AG10803 (cell line): ENCODE results near the gene MOCOS.

Experiments used
- DNase-seq: peaks from one replicate; pipeline ENCODE4 v3.0.0; 2010; ENCODE audit warnings: low read depth
- H3K4me3 ChIP-seq: 2 replicates; pipeline ENCODE4 v1.5.1; 2011; ENCODE audit warnings: mild to moderate bottlenecking, low read length, control low read depth
- TF ChIP-seq, protein P1 (sequence below): conservative IDR thresholded peaks from 2 replicates; pipeline ENCODE4 v1.5.1; 2011; ENCODE audit warnings: mild to moderate bottlenecking, low read length, control low read depth, inconsistent platforms

The MOCOS gene

DNA sequence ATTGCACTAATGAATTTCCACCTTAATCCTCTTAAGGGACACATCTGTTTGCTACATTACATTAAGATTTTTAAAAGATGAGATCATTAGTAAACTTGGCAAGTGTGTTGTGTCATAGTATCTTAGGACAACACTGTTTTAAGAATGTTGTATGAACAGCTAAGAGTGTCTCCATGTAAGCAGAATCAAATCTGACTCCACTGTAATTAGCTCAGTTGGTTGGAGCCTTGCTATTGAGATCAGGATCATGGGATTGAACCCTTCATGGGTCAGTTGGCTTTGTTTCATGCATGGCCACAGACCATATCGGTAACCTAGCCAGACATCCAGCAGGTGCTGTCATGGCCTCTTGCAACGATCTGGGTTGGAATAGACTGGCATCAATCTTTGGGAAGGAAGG, 115.4 kb downstream of the MOCOS start:
- TF ChIP-seq, protein P1, sequence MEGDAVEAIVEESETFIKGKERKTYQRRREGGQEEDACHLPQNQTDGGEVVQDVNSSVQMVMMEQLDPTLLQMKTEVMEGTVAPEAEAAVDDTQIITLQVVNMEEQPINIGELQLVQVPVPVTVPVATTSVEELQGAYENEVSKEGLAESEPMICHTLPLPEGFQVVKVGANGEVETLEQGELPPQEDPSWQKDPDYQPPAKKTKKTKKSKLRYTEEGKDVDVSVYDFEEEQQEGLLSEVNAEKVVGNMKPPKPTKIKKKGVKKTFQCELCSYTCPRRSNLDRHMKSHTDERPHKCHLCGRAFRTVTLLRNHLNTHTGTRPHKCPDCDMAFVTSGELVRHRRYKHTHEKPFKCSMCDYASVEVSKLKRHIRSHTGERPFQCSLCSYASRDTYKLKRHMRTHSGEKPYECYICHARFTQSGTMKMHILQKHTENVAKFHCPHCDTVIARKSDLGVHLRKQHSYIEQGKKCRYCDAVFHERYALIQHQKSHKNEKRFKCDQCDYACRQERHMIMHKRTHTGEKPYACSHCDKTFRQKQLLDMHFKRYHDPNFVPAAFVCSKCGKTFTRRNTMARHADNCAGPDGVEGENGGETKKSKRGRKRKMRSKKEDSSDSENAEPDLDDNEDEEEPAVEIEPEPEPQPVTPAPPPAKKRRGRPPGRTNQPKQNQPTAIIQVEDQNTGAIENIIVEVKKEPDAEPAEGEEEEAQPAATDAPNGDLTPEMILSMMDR: no peak
- peak; percentile 68 for DNase-seq
- H3K4me3 ChIP-seq: no peak overlapping the region

DNA sequence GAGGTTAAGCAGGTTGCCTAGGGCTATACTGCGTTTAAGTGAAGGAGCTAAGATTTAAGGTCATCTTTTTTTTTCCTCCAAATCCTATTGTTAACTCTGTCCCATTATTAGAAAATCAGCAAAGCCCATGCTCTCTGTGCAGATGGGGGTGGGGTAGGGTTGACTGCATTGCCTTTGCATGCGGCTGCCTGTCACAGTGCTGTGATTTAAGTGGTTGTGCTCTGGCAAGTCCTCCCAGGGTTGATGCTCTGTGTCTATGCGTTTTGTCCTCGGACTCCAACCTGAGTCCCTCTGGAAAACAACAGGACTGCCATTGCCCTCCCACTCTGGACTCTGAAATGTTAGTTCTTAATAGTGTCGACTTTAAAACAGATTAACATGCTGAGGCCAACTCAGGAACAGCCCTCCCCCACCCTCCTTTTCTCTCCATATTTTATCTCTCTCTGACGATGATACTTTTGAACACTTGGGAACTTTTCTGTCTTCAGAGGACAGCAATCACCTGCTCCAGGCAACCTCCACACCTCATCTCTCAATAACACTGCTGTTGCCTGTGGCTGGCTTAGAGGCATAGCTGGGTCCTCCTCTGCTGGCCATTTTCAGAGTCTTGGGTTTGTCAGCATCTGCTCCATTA, 116.0 kb downstream of the MOCOS start:
- TF ChIP-seq, protein P1: no peak
- no peak for DNase-seq

DNA sequence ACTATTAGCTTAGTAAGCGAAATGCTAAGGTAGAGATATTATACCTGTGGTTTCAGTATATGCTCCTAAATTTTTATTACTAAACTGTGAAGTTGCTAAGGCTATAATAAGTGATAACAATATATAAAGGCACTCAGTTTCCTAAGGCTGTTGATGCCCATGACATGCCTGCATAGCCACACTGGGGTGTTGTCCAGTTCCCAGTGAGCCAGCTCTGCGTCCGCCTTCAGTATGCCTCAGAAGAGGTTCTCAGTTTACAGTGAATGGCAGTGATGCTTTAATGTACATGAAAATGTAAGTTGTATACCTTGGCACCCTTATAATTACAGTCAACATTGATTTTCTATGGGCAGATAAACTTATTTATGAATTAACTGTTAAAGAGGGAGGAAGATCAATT, 117.4 kb downstream of the MOCOS start:
- no peak for DNase-seq
- TF ChIP-seq, protein P1: no peak

More for the DNA sequence above, 116.0 kb downstream of the MOCOS start:
- H3K4me3 ChIP-seq: no peak overlapping the region

DNA sequence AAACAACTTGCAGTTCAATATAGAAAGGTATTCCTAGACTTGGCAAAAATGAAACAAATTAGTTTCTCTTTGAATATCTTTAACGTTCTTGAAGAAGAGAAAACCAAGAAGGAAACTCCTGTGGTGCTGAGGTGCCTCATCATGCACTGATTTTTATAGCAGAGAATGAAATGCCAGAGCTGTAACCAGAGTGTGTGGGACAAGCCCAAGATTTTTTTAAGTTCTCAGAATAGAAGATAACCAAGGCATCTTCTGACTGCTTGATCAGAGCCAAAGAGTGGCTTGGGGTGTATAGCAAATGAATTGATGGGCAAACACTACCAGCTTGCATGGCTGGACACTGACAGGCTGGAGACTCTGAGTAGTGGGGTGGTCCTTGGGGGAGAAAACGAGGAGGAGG, 118.1 kb downstream of the MOCOS start:
- TF ChIP-seq, protein P1: no peak
- DNase-seq: no peak

More for the DNA sequence above, 117.4 kb downstream of the MOCOS start:
- H3K4me3 ChIP-seq: no peak overlapping the region

DNA sequence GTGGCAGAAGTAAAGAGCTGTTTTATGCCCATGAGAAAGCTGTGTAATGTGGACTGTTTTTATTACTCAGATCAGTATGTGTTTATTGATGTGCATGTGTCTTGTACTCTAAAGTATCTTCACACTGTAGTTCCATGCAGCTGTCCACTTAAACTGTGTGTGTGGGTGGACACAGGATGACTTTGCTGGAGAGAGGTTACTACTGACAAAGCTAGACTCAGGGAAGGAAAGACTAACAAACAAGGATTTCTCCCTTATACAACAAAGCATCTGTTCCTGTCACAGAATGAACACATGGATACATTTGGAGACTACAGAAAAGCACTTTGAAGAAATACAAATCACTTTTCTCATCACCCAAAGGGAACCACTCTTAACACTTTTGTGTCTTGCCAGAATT, 120.2 kb downstream of the MOCOS start:
- peak; percentile 40 for DNase-seq
- no peak overlapping the region for H3K4me3 ChIP-seq
- TF ChIP-seq, protein P1: no peak

More for the DNA sequence above, 118.1 kb downstream of the MOCOS start:
- H3K4me3 ChIP-seq: no peak overlapping the region

DNA sequence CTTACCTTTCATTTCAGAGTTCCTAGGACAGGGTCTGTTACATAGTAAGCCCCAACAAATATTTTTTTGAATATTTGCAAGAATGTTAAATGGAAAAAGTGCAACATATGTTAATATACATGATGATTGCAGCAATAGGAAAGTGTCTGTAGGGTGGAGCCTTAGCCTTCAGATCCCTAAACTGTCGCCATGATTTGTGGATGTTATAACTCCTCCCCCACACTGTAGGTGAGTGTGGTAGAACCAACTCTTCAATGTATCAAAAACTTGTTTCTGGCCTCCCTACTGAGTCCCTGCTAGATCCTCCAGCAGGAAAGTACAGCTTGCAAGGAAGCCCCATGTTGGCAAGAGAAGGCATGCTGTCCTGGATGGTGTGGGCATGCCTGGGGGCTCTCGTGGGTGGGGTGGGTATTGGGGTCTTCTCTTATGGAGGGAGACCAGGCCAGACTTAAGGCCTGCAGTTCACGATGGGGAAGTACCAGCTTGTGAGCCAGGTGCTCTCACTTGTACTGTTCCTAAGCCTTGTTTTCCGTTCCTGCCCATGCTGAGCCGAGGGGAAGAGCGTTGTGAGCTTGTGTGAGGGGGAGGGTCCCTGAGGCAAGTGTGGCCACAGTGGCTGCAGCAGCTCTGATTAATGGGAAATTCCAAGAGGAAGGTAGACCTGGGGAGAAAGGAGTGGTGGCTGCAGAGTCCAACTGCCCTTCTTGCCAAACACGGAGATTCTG, 121.6 kb downstream of the MOCOS start:
- TF ChIP-seq, protein P1: no peak
- no peak for DNase-seq
- H3K4me3 ChIP-seq: peak overlapping the region; percentile 15
